Dermis blood vessel endothelial cell (primary cell): ENCODE results near the gene TMEM229B. TPM values are rescaled to one million over a fixed set of nuclear protein-coding genes. Genes with fewer than 3 reads are reported as not detected.
A peak's percentile ranks its signal among the peaks of the same experiment; 100 is the strongest.
"Not testable (repeated sequence)": the region's sequence is repeated elsewhere in the genome, so short reads cannot be mapped to it uniquely, and the experiment has no call there.

Source experiments
- DNase-seq: peaks from one replicate; pipeline ENCODE4 v3.0.0; 2010
- total RNA-seq: library from RNA; depleted of rRNA; stranded (reverse); fragments of >200 nt; gene quantifications from 2 replicates; pipeline ENCODE4 v1.2.3, GENCODE V29; 2014

The TMEM229B gene
- total RNA-seq, 1 donor from 2014 or later: 1.4 TPM

DNA sequence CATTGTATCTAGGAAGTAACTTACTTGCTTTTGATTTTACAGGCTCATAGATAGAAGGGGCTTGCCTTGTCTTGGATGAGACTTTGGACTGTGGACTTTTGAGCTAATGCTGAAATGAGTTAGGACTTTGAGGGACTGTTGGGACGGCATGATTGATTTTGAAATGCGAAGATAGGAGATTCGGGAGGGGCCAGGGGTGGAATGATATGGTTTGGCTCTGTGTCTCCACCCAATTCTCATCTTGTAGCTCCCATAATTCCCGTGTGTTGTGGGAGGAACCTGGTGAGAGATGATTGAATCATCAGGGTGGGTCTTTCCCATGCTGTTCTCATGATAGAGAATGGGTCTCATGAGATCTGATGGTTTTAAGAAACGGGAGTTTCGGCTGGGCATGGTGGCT lies 36.9 kb downstream of the TMEM229B start:
- not testable (repeated sequence) for DNase-seq

DNA sequence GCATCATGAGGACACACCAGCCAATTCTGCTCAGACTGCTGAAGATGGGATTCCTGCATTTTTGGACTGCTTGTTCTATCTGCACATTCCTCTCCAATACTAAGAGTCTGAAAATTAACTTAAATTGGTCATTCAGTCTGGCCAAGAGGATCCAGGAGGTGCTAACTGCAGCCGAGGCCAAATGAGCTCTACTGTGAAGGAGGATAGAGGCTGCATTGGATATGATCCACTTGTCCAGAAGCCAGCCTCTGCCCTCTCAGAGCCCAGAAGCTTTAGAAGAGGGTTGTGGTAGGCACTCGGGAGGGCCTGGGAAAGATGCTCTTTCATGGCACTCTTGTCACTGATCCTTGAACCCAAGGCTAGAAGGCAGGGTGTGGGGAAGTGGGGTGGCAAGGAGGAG lies 39.4 kb downstream of the TMEM229B start:
- no peak for DNase-seq

DNA sequence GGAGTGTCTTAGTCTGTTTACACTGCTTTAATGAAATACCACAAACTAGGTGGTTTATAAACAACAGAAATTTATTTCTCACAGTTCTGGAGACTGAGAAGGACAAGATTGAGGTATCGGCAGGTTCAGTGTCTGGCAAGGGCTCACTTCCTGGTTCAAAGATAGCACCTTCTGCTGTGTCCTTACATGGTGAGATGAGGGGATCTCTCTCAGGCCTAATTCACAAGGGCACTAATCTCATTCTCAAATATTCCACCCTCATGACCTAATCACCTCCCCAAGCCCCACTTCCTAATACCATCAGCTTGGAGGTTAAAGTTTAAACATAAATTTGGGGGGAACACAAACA lies 41.5 kb downstream of the TMEM229B start:
- DNase-seq: no peak

DNA sequence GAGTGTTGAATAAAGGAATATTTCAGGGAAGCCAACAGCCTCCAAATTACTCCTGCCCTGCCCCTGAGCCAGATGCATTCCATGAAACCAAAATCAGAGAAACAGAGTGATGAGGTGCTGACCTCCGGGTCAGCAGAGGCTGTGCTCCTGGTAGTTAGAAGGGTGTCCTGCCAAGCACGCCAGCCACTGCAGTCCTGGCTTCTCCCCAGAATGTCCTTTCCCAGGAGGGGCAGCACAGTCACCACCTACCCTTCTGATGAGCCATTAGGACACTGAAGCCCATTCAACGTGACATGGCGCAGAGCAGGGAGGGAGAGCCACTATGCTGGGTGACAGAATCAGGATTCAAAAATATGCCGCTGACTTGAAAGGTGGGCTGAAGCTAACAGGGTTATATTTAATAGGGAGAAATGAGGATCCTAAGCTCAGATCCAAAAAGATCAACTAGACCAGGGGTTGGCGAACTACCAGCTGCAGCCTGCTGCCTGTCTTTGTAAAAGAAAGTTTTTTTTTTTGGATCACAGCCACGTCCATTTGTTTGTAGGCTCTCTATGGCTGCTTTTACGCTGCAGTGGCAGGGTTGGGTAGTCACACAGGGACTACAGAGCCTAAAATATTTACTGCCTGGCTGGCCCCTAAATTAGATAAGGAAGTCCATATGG lies 42.0 kb downstream of the TMEM229B start:
- no peak for DNase-seq

DNA sequence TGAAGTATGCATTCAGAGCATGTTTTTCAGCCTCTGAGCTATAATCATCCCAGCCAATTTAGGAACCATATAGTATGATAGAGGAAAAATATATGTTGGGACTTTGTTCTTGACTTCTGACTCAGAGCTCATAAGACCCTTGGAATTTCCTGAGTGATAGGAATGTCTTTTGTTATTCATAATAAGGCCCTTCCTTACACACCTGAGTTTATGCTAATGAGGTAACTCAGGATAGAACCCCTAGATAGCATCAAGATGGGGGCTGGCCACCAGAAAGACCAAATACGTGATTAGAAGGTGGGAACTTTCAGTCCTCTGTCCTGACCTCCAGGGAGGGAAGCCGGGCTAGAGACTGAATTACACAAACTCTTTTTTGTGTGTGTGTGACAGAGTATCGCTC lies 44.1 kb downstream of the TMEM229B start:
- DNase-seq: peak; percentile 8

DNA sequence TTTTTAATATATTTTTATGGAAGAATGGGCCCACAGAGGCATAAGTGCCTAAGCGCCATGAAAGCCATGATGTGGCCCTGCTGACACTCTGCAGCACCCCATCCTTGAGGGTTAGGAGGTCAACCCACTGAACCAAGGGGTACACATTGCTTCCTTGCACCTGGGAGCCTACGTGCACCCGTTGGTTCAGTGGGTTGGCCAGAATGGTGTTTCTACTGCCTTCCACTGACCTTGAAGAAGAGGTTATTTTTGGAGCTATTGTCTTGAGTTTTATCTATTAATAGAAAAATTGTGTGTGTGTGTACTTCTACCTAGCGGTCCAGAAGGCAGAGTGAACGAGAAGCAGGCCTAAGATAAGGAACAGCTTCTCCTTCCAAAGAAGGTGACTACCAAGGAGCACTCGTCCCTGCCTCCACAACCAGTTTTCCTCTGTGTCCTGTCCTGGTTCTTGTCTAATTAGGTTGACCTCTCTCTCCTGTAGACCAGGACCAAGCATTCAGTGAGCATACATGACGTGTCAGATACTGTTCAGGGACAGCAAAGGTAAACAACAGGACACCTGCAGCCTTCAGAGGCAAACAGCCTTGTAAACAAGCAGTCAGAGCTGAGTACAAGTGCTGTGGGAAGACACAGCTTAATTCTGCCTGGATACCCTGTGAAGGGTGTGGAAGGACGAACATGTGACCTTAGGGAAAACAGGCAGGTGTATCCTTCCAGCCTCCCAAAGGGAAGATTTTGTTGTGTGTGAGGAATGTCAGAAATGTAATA lies 46.2 kb downstream of the TMEM229B start:
- DNase-seq: no peak

DNA sequence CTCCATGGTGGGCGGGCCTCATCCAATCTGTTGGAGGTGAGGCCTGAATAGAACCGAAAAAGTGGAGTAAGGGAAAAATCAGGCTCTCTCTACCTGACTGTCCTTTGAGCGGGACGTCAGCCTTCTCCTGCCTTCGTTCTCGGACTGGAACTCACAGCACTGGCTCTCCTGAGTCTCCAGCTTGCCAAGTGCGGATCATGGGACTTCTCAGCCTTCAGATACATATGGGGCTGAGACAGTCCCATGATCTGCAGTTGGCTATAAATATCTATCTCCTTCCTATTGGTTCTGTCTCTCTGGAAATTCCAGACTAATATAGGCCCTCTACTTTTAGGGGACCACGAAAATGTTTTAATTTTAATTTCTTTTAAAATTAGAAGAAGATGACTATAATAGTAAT lies 46.8 kb downstream of the TMEM229B start:
- no peak for DNase-seq

DNA sequence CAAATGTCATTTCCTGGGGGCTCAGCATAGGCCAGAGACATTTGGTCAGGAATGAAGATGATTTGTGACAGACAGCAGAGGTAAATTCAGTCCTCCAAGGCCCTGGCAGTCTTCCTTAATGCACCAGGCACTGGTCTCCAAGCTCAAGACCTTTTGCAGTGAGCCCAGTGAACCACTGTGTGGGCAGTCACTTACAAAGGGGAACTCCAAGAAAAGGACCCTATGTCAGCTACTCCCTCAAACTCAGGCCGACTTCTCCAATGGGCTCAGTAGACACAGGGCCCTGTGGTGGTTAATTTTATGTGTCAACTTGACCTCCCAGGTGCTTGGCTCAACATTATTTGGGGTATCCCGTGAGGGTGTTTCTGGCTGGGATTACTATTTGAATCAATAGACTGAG lies 47.3 kb downstream of the TMEM229B start:
- DNase-seq: no peak

DNA sequence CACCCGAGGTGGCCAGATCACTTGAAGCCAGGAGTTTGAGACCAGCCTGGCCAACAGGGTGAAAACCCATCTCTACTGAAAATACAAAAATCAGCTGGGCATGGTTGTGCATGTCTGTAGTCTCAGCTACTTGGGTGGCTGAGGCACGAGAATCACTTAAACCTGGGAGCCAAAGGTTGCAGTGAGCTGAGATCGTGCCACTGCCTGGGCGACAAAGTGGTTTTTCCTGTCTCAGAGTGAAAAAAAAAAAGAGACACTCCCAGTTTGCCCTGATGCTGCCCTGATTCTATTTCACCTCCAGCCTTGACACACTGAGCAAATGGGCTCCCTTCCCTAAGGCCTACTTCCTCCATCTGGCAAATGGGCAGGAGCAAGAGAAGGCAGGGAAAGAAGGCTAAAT lies 48.0 kb downstream of the TMEM229B start:
- no peak for DNase-seq

DNA sequence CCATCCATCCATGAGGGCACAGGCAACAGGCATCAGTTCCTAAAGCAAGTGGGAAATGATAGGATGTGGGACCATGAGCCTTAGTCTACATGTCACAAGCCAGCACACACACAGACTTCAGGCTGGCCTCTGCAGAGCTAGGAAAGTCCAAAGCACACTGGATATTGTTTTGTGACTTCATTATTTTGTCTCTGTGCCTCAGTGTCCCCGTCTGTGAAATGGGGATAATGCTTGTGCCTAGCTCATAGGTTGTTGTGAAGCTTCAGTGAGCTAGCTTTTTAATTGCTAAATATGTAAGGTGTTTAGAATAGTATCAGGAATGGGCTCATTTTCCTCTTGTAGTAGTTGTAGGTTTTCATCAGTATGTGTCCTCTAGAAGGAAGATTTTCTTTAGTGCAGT lies 49.6 kb downstream of the TMEM229B start:
- DNase-seq: no peak

DNA sequence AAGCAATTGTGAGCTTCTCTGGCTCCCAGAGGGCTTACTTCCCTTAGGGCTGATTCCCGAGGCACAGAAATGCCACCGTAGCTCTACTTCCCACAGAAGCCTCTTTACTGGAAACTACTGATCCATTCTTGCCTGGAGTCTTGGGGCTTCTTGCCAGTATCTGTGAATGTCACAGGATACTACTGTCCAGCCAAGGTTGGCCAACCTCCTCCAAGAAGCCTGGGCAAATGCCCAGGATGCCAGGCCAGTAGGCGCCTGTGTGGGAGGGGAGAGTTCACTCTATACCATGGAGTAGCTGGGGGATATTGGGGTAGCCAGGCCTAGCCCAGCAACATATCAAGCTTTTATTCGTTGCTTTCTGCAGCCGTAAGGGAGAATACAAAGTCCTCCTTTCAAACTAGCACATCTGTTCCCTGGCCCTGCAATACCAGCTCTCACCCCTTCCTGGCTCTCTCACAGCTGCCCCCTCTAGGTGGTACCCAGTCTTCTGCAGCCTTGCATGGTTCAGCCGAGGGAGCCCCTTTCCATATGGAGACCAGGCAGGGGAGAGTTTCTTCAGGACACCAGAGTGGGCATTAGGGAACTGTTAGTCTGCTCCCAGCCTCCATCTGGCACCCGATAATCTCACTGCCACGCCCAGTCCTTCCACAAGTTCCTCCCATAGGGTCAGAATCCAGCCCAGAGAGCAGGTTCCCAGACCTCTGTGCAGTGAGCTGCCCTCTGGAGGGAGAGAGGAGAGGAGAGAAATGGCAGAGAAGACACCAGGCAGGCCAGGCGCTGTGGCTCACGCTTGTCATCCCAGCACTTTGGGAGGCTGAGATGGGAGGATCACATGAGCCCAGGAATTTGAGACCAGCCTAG lies 52.3 kb downstream of the TMEM229B start:
- DNase-seq: no peak

DNA sequence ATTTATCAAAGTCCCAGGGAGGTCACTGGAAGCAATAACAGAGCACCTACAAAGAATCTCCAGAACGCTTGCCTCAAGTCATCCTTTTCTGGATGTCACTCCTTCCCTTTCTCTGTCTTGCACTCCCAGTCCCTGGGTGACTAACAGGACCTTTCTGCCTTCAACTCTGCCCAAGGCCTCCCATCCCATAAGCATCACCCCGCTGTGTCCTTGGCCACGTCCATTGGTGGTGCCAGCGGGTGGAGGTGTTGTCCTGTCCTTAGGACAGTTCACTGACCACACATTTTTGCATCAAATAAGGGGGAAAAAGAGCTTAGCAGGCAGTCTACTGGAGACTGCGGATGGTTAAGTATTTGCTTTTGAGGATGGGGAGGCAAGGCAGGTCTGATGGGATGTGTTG lies 52.9 kb downstream of the TMEM229B start:
- no peak for DNase-seq

DNA sequence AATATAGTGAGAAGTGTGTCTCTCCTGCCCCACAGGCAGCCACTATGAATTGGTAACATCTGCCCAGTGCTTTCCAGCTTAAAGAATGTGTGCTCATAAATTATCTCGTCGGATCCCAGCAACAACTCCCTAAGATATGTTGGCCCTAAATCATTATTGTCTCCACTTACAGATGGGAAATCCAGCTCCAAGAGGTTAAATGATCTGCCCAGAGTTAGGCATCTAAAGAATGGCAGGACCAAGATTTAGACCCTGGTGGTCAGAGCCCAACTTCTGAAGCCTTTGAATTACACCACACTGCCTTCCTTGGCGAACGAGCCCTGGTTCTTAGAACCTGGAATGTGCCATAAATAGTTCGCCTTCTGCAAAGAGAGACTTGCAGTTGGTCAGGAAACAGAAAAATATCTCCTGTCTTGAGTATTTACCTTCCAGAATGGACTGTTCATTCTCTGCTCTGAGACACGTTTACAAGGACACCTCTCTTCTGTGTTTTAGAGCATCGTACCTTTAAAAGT lies 56.4 kb downstream of the TMEM229B start:
- no peak for DNase-seq

DNA sequence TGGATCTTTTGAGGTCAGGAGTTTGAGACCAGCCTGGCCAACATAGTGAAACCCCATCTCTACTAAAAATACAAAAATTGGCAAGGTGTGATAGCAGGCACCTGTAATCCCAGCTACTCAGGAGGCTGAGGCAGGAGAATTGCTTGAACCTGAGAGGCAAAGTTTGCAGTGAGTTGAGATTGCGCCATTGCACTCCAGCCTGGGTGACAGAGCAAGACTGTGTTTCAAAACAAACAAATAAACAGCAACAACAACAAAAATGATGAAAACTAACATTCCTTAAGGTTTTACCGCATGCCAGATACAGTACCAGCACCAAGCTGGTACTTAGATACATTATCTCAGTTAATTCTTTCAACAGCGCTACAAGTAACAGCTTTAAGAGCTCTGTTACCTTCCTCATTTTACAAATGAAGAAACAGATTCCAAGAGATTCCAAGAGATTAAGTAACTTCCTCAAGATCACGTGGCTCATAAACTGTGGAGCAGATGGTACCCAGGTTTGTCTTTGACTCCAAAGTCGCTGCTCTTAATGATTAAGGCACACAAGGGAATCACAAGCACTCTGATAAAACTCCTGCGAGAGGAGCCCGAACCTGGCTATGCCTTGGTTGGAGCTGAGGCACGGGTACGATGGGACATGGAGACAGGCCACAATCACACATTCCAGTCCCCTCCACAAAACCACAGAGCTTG lies 58.9 kb downstream of the TMEM229B start:
- no peak for DNase-seq

DNA sequence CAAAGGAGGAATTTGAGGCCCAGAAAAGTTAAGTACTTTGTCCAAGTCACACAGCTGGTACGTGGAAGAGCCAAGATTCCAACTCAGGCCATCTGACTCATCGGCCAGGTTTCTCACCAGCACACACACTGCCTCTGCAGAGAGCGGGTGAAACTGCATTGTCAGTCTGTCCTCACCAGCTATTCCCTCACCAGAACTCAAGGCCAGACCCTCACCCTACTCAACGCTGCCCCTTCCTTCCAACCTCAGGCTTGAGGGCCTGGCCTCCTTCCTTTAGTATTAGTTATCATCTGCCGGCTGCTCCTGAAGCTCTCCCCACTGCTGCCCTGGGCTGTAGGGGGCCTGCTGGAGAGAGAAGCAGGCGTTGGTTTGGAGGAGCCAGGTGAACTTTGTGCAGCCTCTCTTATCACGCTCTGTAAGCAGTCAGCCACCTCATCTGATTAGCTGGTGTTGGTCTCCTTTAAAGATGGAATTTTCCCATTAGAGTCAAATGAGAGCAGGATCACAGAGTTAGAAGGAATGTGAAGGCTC lies 60.0 kb downstream of the TMEM229B start:
- DNase-seq: peak; percentile 15

DNA sequence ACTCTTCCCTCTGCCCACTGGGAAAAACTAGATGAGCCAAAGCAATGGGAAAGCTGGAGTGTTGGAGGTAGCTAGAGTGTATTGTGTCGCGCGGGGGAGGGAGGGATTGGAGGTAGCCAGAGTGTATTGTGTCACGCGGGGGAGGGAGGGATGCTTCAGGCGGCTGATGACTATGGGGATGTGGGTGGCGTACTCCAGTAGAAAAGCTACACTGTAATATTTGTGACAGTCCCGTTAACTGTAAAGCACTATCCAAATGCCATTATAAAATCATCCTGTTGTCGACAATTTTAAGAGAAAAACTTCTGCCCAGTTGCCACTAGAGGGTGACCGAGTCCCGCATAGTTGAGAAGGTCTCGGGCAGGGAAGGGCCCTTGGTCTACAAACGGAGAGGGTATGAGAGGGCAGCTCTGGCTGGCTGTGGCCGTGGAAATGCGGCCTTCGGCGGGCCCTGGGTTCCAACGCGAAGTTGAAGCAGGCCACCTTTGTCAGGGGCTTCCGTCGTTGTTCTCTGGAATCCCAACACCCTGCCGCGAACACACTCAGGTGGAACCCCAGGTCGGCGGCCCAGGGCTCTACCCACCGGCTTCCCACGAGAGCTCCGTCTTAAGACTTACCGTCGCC lies 61.4 kb downstream of the TMEM229B start:
- peak; percentile 90 for DNase-seq

DNA sequence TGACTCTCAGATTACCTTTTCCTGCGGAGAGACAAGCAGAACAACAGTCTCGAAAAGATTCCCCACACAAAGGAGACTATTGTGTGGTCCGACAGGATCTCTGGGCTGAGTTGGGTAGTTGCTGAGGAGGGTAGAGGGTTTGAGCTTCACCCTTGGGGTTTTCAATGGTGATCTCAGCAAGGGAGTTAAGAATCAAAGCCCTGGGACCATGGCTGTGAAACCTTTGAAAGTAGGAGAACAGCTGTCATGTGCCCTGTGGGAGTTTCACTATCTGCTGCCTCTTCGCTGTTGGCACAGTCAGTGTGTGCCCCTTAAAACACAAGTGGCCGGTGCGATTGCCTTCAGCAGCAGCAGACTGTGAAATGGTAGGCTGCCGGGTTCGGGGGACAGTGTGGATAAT lies 62.4 kb downstream of the TMEM229B start:
- DNase-seq: no peak

DNA sequence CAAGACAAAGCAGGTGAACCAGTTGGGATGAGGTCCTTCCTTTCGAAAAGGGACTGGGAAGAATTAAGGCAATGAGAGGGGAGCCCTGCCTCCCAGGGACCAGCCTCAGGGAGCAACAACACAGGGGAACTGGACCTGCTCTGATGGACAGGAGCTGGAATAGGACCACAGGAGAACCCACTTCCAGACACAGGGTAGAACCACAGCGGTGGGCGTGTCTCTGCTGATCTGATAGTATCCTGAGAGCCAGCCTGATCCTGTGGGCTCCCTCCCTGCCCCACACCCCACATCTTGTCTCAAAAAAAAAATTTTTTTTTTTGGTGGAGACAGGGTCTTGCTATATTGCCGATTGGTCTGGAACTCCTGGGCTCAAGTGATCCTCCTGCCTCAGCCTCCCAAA lies 62.9 kb downstream of the TMEM229B start:
- DNase-seq: no peak

DNA sequence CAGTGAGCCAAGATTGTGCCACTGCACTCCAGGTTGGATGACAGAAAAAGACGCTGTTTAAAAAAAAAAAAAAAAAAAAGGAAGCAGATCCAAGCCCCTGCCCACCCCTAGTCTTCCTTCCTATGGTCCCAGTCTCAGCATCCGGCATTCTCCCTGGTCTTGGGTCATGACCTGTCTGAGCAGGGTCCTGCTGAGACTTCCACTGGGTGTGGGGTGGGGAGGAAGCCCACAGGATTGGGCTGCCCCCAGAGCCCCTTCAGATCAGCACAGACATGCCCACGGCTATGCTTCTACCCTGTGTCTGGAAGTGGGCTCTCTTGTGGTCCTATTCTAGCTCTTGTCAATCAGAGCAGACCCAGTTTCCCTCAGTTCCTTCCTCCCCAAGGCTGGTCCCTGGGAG lies 64.0 kb downstream of the TMEM229B start:
- no peak for DNase-seq

DNA sequence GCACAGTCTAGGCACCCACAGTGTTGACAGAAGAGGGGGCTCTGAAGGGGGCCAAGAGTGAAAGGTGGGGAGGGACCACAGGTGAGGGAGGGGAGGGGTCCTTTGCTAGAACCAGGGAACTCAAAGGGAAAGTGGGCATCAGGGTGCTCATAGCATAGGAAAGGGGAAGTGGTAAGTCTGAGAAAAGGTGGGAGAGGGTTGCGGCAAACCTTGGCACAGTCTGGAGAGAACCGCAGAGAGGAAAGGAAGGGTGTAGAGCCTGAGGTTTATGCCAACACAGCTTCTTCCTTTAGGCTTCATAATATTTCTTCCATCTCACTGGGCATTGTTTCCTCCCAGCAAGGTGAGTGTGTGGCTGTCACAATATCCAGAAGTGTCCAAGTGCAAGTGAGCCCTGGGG lies 65.1 kb downstream of the TMEM229B start:
- no peak for DNase-seq

DNA sequence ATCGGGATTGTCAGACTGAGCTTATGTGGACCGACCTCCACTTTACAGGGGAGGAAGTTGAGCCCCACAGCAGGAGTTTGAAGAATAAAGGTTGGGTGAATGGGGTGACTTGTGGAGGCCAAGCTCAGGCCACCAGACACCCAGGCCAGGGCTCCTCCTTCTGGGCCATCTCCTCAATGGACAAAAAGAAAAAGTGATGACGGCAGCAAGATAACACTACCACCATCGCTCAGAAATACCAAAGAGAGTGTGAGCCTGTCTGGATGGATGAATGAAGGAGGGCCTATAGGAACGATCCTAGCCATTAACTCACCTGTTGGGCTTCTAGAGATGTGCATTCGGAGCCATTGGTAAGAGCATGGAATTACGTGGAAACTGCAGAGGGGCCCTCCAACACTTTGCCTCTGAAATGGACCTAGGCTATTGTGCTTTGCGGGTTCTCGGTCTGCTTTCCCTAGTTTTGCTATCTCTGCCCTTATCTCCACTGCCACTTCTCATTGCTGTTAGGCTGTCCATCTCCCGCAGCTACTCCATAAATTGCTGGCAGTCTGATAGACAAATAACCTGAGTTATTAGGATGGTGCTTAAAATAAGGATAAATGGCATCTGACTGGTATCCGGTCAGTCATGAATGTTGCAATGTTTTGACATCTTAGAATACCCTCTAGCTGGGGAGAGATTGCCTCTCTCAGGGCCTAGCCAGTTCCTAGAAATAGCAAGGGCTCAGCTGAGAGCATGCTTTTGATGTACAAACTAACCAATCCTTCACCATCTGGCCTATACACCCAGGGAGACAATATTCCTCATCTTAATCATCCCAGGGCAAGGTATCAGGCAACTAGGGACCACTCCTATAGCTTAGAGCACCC lies 66.9 kb downstream of the TMEM229B start:
- no peak for DNase-seq
